PC-9 (cell line): ENCODE results near the gene MAGEC3. TPM values are rescaled to one million over a fixed set of nuclear protein-coding genes. Genes with fewer than 3 reads are reported as not detected.

ENCODE experiments used
- BruUV-seq: library from RNA; stranded (reverse); fragments of 400-500 nt; replicated peaks from 2 replicates; lab custom pipeline; 2021; lab: Mats Ljungman, UMichigan
- CTCF ChIA-PET: fragments of 300-600 bp; sonication (Branson Sonifier 250); formaldehyde crosslinking; loops from one replicate; lab custom pipeline; 2022; ENCODE audit warnings: antibody characterized with exemption; lab: Charles Lee
- POLR2A ChIA-PET: fragments of 300-600 bp; sonication (Branson Sonifier 250); formaldehyde crosslinking; loops from one replicate; lab custom pipeline; 2022; ENCODE audit warnings: antibody characterized with exemption; ENCODE audit not compliant: unreplicated experiment; lab: Charles Lee
- DNase-seq, 2 experiments: peaks; one replicate each; pipeline versions ENCODE4 v3.0.0 to v3.0.0-alpha.2; 2015 to 2022; ENCODE audit warnings: mixed read lengths in 1 of 2
- H2AFZ ChIP-seq: fragments of 200-600 bp; sonication (generic); 2 replicates; pipeline ENCODE4 v1.8.1; 2017; ENCODE audit warnings: antibody characterized with exemption
- H3F3A ChIP-seq: fragments of 200-600 bp; sonication (generic); 2 replicates; pipeline ENCODE4 v1.8.1; 2017; ENCODE audit warnings: antibody characterized with exemption, mild to moderate bottlenecking, low read depth; ENCODE audit not compliant: insufficient read depth
- H3K27ac ChIP-seq: fragments of 200-600 bp; sonication (generic); 2 replicates; pipeline ENCODE4 v1.6.1; 2016; ENCODE audit warnings: mixed run types
- H3K27me3 ChIP-seq: fragments of 200-600 bp; sonication (generic); 2 replicates; pipeline ENCODE4 v1.6.1; 2016; ENCODE audit warnings: low read depth, mixed run types; ENCODE audit not compliant: insufficient read depth
- H3K36me3 ChIP-seq: fragments of 200-600 bp; sonication (generic); 2 replicates; pipeline ENCODE4 v1.6.1; 2016; ENCODE audit warnings: low read depth, mixed run types
- H3K4me1 ChIP-seq: fragments of 200-600 bp; sonication (generic); replicated peaks from 2 replicates; pipeline ENCODE4 v1.6.1; 2016; ENCODE audit warnings: mixed run types; ENCODE audit not compliant: insufficient read depth
- H3K4me2 ChIP-seq: fragments of 200-600 bp; sonication (generic); 2 replicates; pipeline ENCODE4 v1.6.1; 2017; ENCODE audit warnings: mixed run types
- H3K4me3 ChIP-seq: fragments of 200-600 bp; sonication (generic); 2 replicates; pipeline ENCODE4 v1.6.1; 2016; ENCODE audit warnings: mixed run types
- H3K79me2 ChIP-seq: fragments of 200-600 bp; sonication (generic); 2 replicates; pipeline ENCODE4 v1.6.1; 2017; ENCODE audit warnings: low read depth, mixed run types
- H3K9me2 ChIP-seq: fragments of 200-600 bp; sonication (generic); 2 replicates; pipeline ENCODE4 v1.8.1; 2017; ENCODE audit warnings: mild to moderate bottlenecking; ENCODE audit not compliant: insufficient read depth
- H3K9me3 ChIP-seq: fragments of 200-600 bp; sonication (generic); 2 replicates; pipeline ENCODE4 v1.8.1; 2016; ENCODE audit warnings: low read depth; ENCODE audit not compliant: insufficient read depth
- H4K20me1 ChIP-seq: fragments of 200-600 bp; sonication (generic); 2 replicates; pipeline ENCODE4 v1.8.1; 2017; ENCODE audit not compliant: insufficient read depth
- CTCF ChIP-seq: fragments of 200-600 bp; sonication (generic); conservative IDR thresholded peaks from 2 replicates; pipeline ENCODE4 v1.6.1; 2017; ENCODE audit warnings: mixed run types, antibody characterized with exemption, mild to moderate bottlenecking, moderate library complexity
- EZH2 ChIP-seq: fragments of 200-600 bp; sonication (generic); IDR thresholded peaks from 2 replicates; pipeline ENCODE4 v1.8.0; 2017; ENCODE audit warnings: antibody characterized with exemption, low read depth
- intact Hi-C: fragments of 100-400 bp; cut with micrococcal nuclease; formaldehyde crosslinking; loops from one replicate; pipeline ENCODE4 v1.10.0; 2022; ENCODE audit not compliant: unreplicated experiment
- total RNA-seq: library from RNA; stranded (reverse); gene quantifications from 2 replicates; pipeline ENCODE4 v1.2.3, GENCODE V29; 2021

MAGEC3 gene
- total RNA-seq, 1 experiment from 2014 or later, result not detected

GRCh38 chrX:141924293-141924692 lies 86.2 kb downstream of the MAGEC3 start:
- BruUV-seq, result no TSS peak
- ChIA-PET POLR2A (no interaction called here), CTCF (no interaction called here)
- peak in 1 of 2 experiments; percentile 38 for DNase-seq
- Histone ChIP-seq H3K9me3 (no peaks in the 10 kb centered on the region), H3K27ac (no peak overlapping the region), H3K36me3 (no peaks in the 10 kb centered on the region), H3F3A (no peaks in the 10 kb centered on the region), H3K27me3 (no peaks in the 10 kb centered on the region), H3K9me2 (no peaks in the 10 kb centered on the region), H3K4me3 (no peak overlapping the region), H4K20me1 (no peaks in the 10 kb centered on the region), H3K79me2 (no peaks in the 10 kb centered on the region), H3K4me1 (no peaks in the 10 kb centered on the region), H2AFZ (no peak overlapping the region), H3K4me2 (no peak overlapping the region)
- TF ChIP-seq EZH2 (no peak), CTCF (no peak)
- intact Hi-C loops, result no loop called here

- DNase-seq, result peak in 1 of 2 experiments; percentile 5
- Histone ChIP-seq H3K9me3 (no peaks in the 10 kb centered on the region), H4K20me1 (no peaks in the 10 kb centered on the region), H3K4me2 (no peak overlapping the region), H3K27me3 (no peaks in the 10 kb centered on the region), H3K79me2 (no peaks in the 10 kb centered on the region), H3K27ac (no peak overlapping the region), H3K36me3 (no peaks in the 10 kb centered on the region), H2AFZ (no peak overlapping the region), H3K4me3 (no peak overlapping the region), H3K4me1 (no peaks in the 10 kb centered on the region), H3F3A (no peaks in the 10 kb centered on the region), H3K9me2 (no peaks in the 10 kb centered on the region)
- ChIA-PET POLR2A (no interaction called here), CTCF (no interaction called here)
- BruUV-seq, result no TSS peak
- no peak for TF ChIP-seq EZH2
- TF ChIP-seq CTCF, result no peak
- intact Hi-C loops, result no loop called here
Measured at GRCh38 chrX:141928432-141928831, 90.3 kb downstream of the MAGEC3 start.

- Histone ChIP-seq H3K9me3 (no peaks in the 10 kb centered on the region), H3K79me2 (no peaks in the 10 kb centered on the region), H3K27ac (no peak overlapping the region), H3K36me3 (no peaks in the 10 kb centered on the region), H4K20me1 (no peaks in the 10 kb centered on the region), H2AFZ (no peak overlapping the region), H3K9me2 (no peaks in the 10 kb centered on the region), H3K27me3 (no peaks in the 10 kb centered on the region), H3K4me2 (no peak overlapping the region), H3F3A (no peaks in the 10 kb centered on the region), H3K4me3 (no peak overlapping the region), H3K4me1 (no peaks in the 10 kb centered on the region)
- no peak for DNase-seq
- ChIA-PET POLR2A (interaction anchor here (0.7 kb wide), 1 partner anchor 578 kb away, joined by 3 read pairs; no protein-coding TSS in a partner anchor), CTCF (no interaction called here)
- no TSS peak for BruUV-seq
- intact Hi-C loops, result no loop called here
- TF ChIP-seq CTCF, result no peak
- TF ChIP-seq EZH2, result no peak
Measured at GRCh38 chrX:141934059-141934641, 96.0 kb downstream of the MAGEC3 start.
